ENCODE measurements around the gene FBXO42.

GRCh38 chr1:16318555-16318954 is 33.7 kb downstream of the FBXO42 start:
- no peak for TF ChIP-seq CTCF (IDR thresholded peaks at IDR 0.05; ENCODE audit: insufficient read depth, low read depth, low read length)
- TF ChIP-seq EZH2 (IDR thresholded peaks at IDR 0.05; ENCODE audit: insufficient read depth, low read length): no peak

All from astrocyte (in vitro differentiated cells and primary cell).